ENCODE data around the gene PDGFB.
"Not testable (repeated sequence)": the region's sequence is repeated elsewhere in the genome, so short reads cannot be mapped to it uniquely, and the experiment has no call there.

GRCh38 chr22:39218432-39218831 lies 26.4 kb downstream of the PDGFB start:
- TF ChIP-seq CTCF, POLR2AphosphoS5, POLR2A (IDR thresholded peaks at IDR 0.05): not testable (repeated sequence)

Measured in upper lobe of left lung (tissue), 4 donors.